HFF-Myc (cell line): ENCODE results near the gene UBASH3A.

Experiments used
- DNase-seq: peaks from one replicate; pipeline ENCODE4 v3.0.0-alpha.2; 2011; ENCODE audit warnings: low read depth; ENCODE audit errors: extremely low read depth
- H3K4me3 ChIP-seq: replicated peaks from 2 replicates; pipeline ENCODE4 v1.5.1; 2011; ENCODE audit warnings: low read depth, mild to moderate bottlenecking, control low read depth, low read length
- CTCF ChIP-seq: IDR thresholded peaks from 2 replicates; pipeline ENCODE4 v1.5.1; 2012; ENCODE audit warnings: mild to moderate bottlenecking, low read depth, low read length, control low read depth; ENCODE audit errors: missing control alignments

UBASH3A gene

GRCh38 chr21:42413500-42413899 is 9.8 kb downstream of the UBASH3A start:
- DNase-seq: no peak
- no peak for TF ChIP-seq CTCF
- H3K4me3 ChIP-seq: no peak overlapping the region

- no peak for DNase-seq
- no peak overlapping the region for H3K4me3 ChIP-seq
- TF ChIP-seq CTCF: no peak
Measured at GRCh38 chr21:42414066-42414465, 10.4 kb downstream of the UBASH3A start.

DNA sequence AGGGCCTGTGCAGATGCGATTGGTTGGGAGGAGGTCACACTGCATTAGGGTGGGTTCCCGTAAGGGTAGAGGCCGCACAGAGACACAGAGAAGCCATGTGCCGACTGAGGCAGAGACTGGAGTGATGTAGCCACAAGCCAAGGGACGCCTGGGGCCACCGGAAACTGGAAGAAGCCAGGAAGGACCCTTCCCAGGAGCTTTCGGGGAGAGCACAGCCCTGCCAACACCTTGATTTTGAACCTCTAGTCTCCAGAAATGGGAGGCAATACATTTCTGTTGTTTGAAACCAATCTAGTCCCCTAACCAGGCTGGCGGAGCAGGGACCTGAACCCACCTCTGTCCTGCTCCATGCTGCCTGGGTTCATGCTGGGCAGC is 10.8 kb downstream of the UBASH3A start:
- DNase-seq: no peak
- no peak for TF ChIP-seq CTCF
- no peak overlapping the region for H3K4me3 ChIP-seq

DNA sequence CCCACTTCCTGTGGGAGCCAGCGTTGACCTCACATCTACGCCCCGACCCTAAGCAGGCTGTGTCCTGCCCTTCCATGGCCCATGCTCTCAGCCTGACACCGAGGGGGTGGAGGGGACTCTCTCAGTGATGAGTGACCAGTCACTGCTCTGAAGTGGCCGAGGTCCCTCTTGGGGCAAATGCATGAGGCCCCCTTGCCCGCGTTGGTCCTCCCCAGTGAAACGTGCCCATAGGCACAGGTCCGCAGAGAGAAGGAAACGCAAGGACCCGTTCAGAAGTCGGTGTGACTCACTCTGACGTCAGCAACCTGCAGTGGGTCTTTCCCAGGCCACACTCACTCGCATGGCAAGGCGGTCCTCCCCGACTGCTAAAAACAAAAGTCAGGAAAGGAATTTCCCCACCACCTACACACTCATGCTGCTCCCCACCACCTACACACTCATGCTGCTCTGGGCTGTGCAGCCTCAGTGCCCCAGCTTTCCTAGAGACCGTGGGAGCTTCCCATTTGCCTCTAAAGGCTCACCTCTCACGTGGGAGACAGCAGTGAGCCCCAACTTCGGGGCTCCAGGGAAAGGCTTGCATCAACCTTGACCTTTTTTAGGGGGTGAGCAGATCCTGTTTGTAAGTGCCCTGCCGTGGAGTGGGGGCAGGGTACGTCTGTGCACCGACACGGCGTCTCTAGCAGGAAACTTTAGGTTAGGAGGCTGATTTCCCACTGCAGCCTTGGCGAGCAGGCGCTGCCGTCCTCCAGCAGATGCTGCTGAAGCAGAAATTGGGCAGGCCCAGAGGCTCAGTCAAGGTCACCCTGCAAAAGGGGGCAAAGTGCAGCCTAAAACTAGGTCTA is 11.4 kb downstream of the UBASH3A start:
- no peak overlapping the region for H3K4me3 ChIP-seq
- TF ChIP-seq CTCF: no peak
- DNase-seq: peak; percentile 27

DNA sequence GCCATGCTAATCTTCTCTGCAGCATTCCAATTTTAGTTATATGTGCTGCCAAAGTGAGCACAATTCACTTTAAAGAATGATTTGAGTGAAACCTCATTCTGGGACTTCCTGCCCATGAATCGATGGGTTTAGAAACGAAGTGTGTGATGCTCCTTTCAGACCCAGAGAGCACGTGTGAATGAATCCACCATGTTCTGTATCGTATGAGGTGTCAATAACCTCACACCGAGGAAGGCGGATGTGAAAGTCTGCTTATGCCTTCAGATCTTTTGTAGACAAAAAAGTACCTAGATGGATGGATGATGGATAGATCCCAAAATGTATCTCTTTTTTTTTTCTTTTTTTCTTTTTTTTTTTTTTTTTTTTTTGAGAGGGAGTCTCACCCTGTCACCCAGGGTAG is 13.8 kb downstream of the UBASH3A start:
- DNase-seq: no peak
- no peak overlapping the region for H3K4me3 ChIP-seq
- TF ChIP-seq CTCF: no peak

- no peak overlapping the region for H3K4me3 ChIP-seq
- TF ChIP-seq CTCF: no peak
- DNase-seq: no peak
Measured at GRCh38 chr21:42418886-42419285, 15.2 kb downstream of the UBASH3A start.

- TF ChIP-seq CTCF: no peak
- no peak for DNase-seq
- H3K4me3 ChIP-seq: no peak overlapping the region
Measured at GRCh38 chr21:42419845-42420244, 16.1 kb downstream of the UBASH3A start.
